PC-9 (cell line): ENCODE results near the gene LINC00632. TPM values are rescaled to one million over a fixed set of nuclear protein-coding genes. Genes with fewer than 3 reads are reported as not detected.

Source experiments
- BruUV-seq: library from RNA; stranded (reverse); fragments of 400-500 nt; replicated peaks from 2 replicates; lab custom pipeline; 2021; lab: Mats Ljungman, UMichigan
- CTCF ChIA-PET: fragments of 300-600 bp; sonication (Branson Sonifier 250); formaldehyde crosslinking; loops from one replicate; lab custom pipeline; 2022; ENCODE audit warnings: antibody characterized with exemption; lab: Charles Lee
- POLR2A ChIA-PET: fragments of 300-600 bp; sonication (Branson Sonifier 250); formaldehyde crosslinking; loops from one replicate; lab custom pipeline; 2022; ENCODE audit warnings: antibody characterized with exemption; ENCODE audit not compliant: unreplicated experiment; lab: Charles Lee
- DNase-seq, 2 experiments: peaks; one replicate each; pipeline versions ENCODE4 v3.0.0 to v3.0.0-alpha.2; 2015 to 2022; ENCODE audit warnings: mixed read lengths in 1 of 2
- H2AFZ ChIP-seq: fragments of 200-600 bp; sonication (generic); 2 replicates; pipeline ENCODE4 v1.8.1; 2017; ENCODE audit warnings: antibody characterized with exemption
- H3F3A ChIP-seq: fragments of 200-600 bp; sonication (generic); 2 replicates; pipeline ENCODE4 v1.8.1; 2017; ENCODE audit warnings: antibody characterized with exemption, mild to moderate bottlenecking, low read depth; ENCODE audit not compliant: insufficient read depth
- H3K27ac ChIP-seq: fragments of 200-600 bp; sonication (generic); 2 replicates; pipeline ENCODE4 v1.6.1; 2016; ENCODE audit warnings: mixed run types
- H3K27me3 ChIP-seq: fragments of 200-600 bp; sonication (generic); 2 replicates; pipeline ENCODE4 v1.6.1; 2016; ENCODE audit warnings: low read depth, mixed run types; ENCODE audit not compliant: insufficient read depth
- H3K36me3 ChIP-seq: fragments of 200-600 bp; sonication (generic); 2 replicates; pipeline ENCODE4 v1.6.1; 2016; ENCODE audit warnings: low read depth, mixed run types
- H3K4me1 ChIP-seq: fragments of 200-600 bp; sonication (generic); replicated peaks from 2 replicates; pipeline ENCODE4 v1.6.1; 2016; ENCODE audit warnings: mixed run types; ENCODE audit not compliant: insufficient read depth
- H3K4me2 ChIP-seq: fragments of 200-600 bp; sonication (generic); 2 replicates; pipeline ENCODE4 v1.6.1; 2017; ENCODE audit warnings: mixed run types
- H3K4me3 ChIP-seq: fragments of 200-600 bp; sonication (generic); 2 replicates; pipeline ENCODE4 v1.6.1; 2016; ENCODE audit warnings: mixed run types
- H3K79me2 ChIP-seq: fragments of 200-600 bp; sonication (generic); 2 replicates; pipeline ENCODE4 v1.6.1; 2017; ENCODE audit warnings: low read depth, mixed run types
- H3K9me2 ChIP-seq: fragments of 200-600 bp; sonication (generic); 2 replicates; pipeline ENCODE4 v1.8.1; 2017; ENCODE audit warnings: mild to moderate bottlenecking; ENCODE audit not compliant: insufficient read depth
- H3K9me3 ChIP-seq: fragments of 200-600 bp; sonication (generic); 2 replicates; pipeline ENCODE4 v1.8.1; 2016; ENCODE audit warnings: low read depth; ENCODE audit not compliant: insufficient read depth
- H4K20me1 ChIP-seq: fragments of 200-600 bp; sonication (generic); 2 replicates; pipeline ENCODE4 v1.8.1; 2017; ENCODE audit not compliant: insufficient read depth
- EZH2 ChIP-seq: fragments of 200-600 bp; sonication (generic); IDR thresholded peaks from 2 replicates; pipeline ENCODE4 v1.8.0; 2017; ENCODE audit warnings: antibody characterized with exemption, low read depth
- intact Hi-C: fragments of 100-400 bp; cut with micrococcal nuclease; formaldehyde crosslinking; loops from one replicate; pipeline ENCODE4 v1.10.0; 2022; ENCODE audit not compliant: unreplicated experiment
- total RNA-seq: library from RNA; stranded (reverse); gene quantifications from 2 replicates; pipeline ENCODE4 v1.2.3, GENCODE V29; 2021
- TF ChIP-seq, protein P1 (sequence below): fragments of 200-600 bp; sonication (generic); conservative IDR thresholded peaks from 2 replicates; pipeline ENCODE4 v1.6.1; 2017; ENCODE audit warnings: mixed run types, antibody characterized with exemption, mild to moderate bottlenecking, moderate library complexity

The LINC00632 gene
- total RNA-seq, 1 experiment from 2014 or later = 0.46 TPM

DNA sequence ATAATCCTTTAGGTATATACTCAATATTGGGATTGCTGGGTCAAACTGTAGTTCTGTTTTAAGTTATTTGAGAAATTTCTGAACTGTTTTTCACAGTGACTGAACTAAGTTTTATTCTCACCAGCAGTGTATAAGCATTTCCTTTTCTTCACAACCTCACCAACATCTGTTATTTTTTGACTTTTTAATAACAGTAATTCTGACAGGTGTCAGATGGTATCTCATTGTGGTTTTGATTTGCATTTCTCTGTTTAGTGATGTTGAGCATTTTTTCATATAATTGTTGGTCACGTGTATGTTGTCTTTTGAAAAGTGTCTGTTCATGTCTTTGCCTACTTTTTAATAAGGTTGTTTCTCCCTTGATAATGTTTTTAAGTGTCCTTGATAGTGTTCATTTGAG, 112.6 kb downstream of the LINC00632 start:
- Histone ChIP-seq H3K4me2 (no peak overlapping the region), H3K9me3 (no peaks in the 10 kb centered on the region), H3K36me3 (no peaks in the 10 kb centered on the region), H3K9me2 (no peaks in the 10 kb centered on the region), H3K27ac (no peak overlapping the region), H3K79me2 (no peaks in the 10 kb centered on the region), H3K27me3 (peaks cover 15% of the 10 kb centered on the region; the same call in 1 of the 2 replicates), H4K20me1 (no peaks in the 10 kb centered on the region), H3K4me1 (no peaks in the 10 kb centered on the region), H3K4me3 (no peak overlapping the region), H2AFZ (no peak overlapping the region), H3F3A (no peaks in the 10 kb centered on the region)
- ChIA-PET POLR2A (no interaction called here), CTCF (no interaction called here)
- intact Hi-C loops = no loop called here
- no peak for DNase-seq
- no peak for TF ChIP-seq EZH2
- TF ChIP-seq, protein P1, sequence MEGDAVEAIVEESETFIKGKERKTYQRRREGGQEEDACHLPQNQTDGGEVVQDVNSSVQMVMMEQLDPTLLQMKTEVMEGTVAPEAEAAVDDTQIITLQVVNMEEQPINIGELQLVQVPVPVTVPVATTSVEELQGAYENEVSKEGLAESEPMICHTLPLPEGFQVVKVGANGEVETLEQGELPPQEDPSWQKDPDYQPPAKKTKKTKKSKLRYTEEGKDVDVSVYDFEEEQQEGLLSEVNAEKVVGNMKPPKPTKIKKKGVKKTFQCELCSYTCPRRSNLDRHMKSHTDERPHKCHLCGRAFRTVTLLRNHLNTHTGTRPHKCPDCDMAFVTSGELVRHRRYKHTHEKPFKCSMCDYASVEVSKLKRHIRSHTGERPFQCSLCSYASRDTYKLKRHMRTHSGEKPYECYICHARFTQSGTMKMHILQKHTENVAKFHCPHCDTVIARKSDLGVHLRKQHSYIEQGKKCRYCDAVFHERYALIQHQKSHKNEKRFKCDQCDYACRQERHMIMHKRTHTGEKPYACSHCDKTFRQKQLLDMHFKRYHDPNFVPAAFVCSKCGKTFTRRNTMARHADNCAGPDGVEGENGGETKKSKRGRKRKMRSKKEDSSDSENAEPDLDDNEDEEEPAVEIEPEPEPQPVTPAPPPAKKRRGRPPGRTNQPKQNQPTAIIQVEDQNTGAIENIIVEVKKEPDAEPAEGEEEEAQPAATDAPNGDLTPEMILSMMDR = no peak
- no TSS peak for BruUV-seq

DNA sequence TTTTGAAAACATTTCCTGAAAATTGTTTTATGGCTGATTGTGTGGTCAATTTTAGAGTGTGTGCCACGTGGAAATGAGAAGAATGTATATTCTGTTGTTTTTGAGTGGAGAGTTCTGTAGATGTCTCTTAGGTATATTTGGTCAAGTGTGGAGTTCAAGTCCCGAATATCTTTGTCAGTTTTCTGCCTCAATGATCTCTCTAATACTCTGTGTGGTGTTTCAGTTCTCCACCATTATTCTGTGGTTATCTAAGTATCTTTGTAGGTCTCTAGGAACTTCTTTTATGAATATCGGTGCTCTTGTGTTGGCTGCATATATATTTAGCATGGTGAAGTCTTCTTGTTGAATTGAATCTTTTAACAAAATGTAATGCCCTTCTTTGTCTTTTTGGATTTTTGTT, 113.3 kb downstream of the LINC00632 start:
- Histone ChIP-seq H3K9me3 (no peaks in the 10 kb centered on the region), H3K4me2 (no peak overlapping the region), H4K20me1 (no peaks in the 10 kb centered on the region), H3K4me1 (no peaks in the 10 kb centered on the region), H3K4me3 (no peak overlapping the region), H3K27me3 (peaks cover 10% of the 10 kb centered on the region; the same call in 1 of the 2 replicates), H3K9me2 (no peaks in the 10 kb centered on the region), H3K27ac (no peak overlapping the region), H2AFZ (no peak overlapping the region), H3F3A (no peaks in the 10 kb centered on the region), H3K36me3 (no peaks in the 10 kb centered on the region), H3K79me2 (no peaks in the 10 kb centered on the region)
- intact Hi-C loops = no loop called here
- TF ChIP-seq, protein P1 = no peak
- no peak for TF ChIP-seq EZH2
- ChIA-PET POLR2A (no interaction called here), CTCF (no interaction called here)
- no peak for DNase-seq
- no TSS peak for BruUV-seq

DNA sequence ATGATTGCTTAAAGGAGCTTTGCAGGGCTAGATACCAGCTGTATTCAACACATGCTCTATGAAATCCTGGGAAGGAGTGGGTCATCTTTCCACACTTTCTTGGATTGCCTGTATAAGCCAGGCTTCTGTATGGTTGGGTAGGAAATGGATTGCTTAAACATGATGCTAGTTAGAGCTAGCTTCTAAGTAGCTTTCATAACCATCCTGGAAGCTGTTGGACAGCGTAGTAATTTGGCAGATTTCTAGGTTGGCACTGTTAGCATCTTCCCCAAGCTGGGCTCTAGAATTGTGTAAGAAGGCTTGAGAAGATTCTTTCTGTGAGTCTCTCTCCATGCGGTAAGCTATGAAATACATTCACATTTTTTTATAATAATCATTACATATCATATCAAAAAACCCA, 127.3 kb downstream of the LINC00632 start:
- POLR2A ChIA-PET = no interaction called here
- Histone ChIP-seq H3K9me3 (no peaks in the 10 kb centered on the region), H3K27me3 (peaks cover 10% of the 10 kb centered on the region; the same call in 1 of the 2 replicates)

More for the DNA sequence above, 127.3 kb downstream of the LINC00632 start:
- no peaks in the 10 kb centered on the region for H3K36me3 ChIP-seq
- H3K9me2 ChIP-seq = no peaks in the 10 kb centered on the region
- CTCF ChIA-PET = no interaction called here
- no peaks in the 10 kb centered on the region for H3F3A ChIP-seq
- no TSS peak for BruUV-seq
- H3K79me2 ChIP-seq = no peaks in the 10 kb centered on the region
- no peak overlapping the region for H2AFZ ChIP-seq
- H3K4me2 ChIP-seq = no peak overlapping the region
- TF ChIP-seq EZH2 = no peak
- TF ChIP-seq, protein P1 = no peak
- intact Hi-C loops = no loop called here
- H4K20me1 ChIP-seq = no peaks in the 10 kb centered on the region
- no peak overlapping the region for H3K27ac ChIP-seq
- no peaks in the 10 kb centered on the region for H3K4me1 ChIP-seq
- DNase-seq = no peak
- H3K4me3 ChIP-seq = no peak overlapping the region

Other genes starting within 250 kb of the LINC00632 start
- not detected in 2 replicates for gene SOX3, start 204.7 kb upstream of the LINC00632 start, total RNA-seq